H9 (cell line): ENCODE results near the gene CDC14A. TPM values are rescaled to one million over a fixed set of nuclear protein-coding genes. Genes with fewer than 3 reads are reported as not detected.

Experiments used
- DNase-seq: peaks from one replicate; pipeline ENCODE4 v3.0.0-alpha.2; 2017
- H2AFZ ChIP-seq: one replicate; pipeline ENCODE4 v1.6.1; 2013; ENCODE audit warnings: mild to moderate bottlenecking, low read length, control low read depth, moderate library complexity
- H2AK5ac ChIP-seq: 2 replicates; pipeline ENCODE4 v1.6.1; 2013; ENCODE audit warnings: low read length, control low read depth, mixed read lengths; ENCODE audit not compliant: insufficient read length
- H2BK120ac ChIP-seq: one replicate; pipeline ENCODE4 v1.6.1; 2013; ENCODE audit warnings: low read depth, mild to moderate bottlenecking, low read length, control low read depth, inconsistent platforms; ENCODE audit not compliant: poor library complexity, severe bottlenecking
- H2BK12ac ChIP-seq: 2 replicates; pipeline ENCODE4 v1.6.1; 2013; ENCODE audit warnings: low read length, control low read depth, mixed read lengths, low read depth; ENCODE audit not compliant: insufficient read length
- H2BK15ac ChIP-seq: 2 replicates; pipeline ENCODE4 v1.6.1; 2013; ENCODE audit warnings: low read depth, low read length, control low read depth
- H2BK20ac ChIP-seq: one replicate; pipeline ENCODE4 v1.6.1; 2013; ENCODE audit warnings: low read depth, mild to moderate bottlenecking, low read length, control low read depth, inconsistent platforms; ENCODE audit not compliant: poor library complexity, severe bottlenecking
- H2BK5ac ChIP-seq: 2 replicates; pipeline ENCODE4 v1.6.1; 2013; ENCODE audit warnings: low read length, control low read depth, mixed read lengths; ENCODE audit not compliant: insufficient read length
- H3K14ac ChIP-seq: 2 replicates; pipeline ENCODE4 v1.6.1; 2013; ENCODE audit warnings: low read length, control low read depth; ENCODE audit not compliant: insufficient read depth
- H3K18ac ChIP-seq: 2 replicates; pipeline ENCODE4 v1.6.1; 2013; ENCODE audit warnings: low read depth, mild to moderate bottlenecking, mixed read lengths, low read length, control low read depth; ENCODE audit not compliant: insufficient read length
- H3K23ac ChIP-seq: 2 replicates; pipeline ENCODE4 v1.6.1; 2013; ENCODE audit warnings: low read length, control low read depth, mixed read lengths, low read depth; ENCODE audit not compliant: insufficient read length
- H3K23me2 ChIP-seq: 2 replicates; pipeline ENCODE4 v1.6.1; 2013; ENCODE audit warnings: low read depth, mild to moderate bottlenecking, mixed read lengths, low read length, control low read depth; ENCODE audit not compliant: insufficient read length, poor library complexity, severe bottlenecking
- H3K27ac ChIP-seq: 2 replicates; pipeline ENCODE4 v1.5.1; 2013; ENCODE audit warnings: low read length, control low read depth, mixed read lengths, low read depth; ENCODE audit not compliant: insufficient read length
- H3K27me3 ChIP-seq: 2 replicates; pipeline ENCODE4 v1.6.1; 2013; ENCODE audit warnings: low read length, control low read depth, inconsistent platforms; ENCODE audit not compliant: insufficient read depth
- H3K4ac ChIP-seq: 2 replicates; pipeline ENCODE4 v1.6.1; 2013; ENCODE audit warnings: low read depth, mild to moderate bottlenecking, control low read depth, inconsistent platforms, low read length, moderate library complexity
- H3K4me1 ChIP-seq: 2 replicates; pipeline ENCODE4 v1.6.1; 2013; ENCODE audit warnings: low read length, control low read depth, inconsistent platforms; ENCODE audit not compliant: insufficient read depth
- H3K4me2 ChIP-seq: 2 replicates; pipeline ENCODE4 v1.6.1; 2013; ENCODE audit warnings: low read length, control low read depth, mixed read lengths; ENCODE audit not compliant: insufficient read length, insufficient read depth
- H3K56ac ChIP-seq: 2 replicates; pipeline ENCODE4 v1.6.1; 2013; ENCODE audit warnings: low read depth, mild to moderate bottlenecking, mixed read lengths, low read length, control low read depth; ENCODE audit not compliant: insufficient read length
- H3K79me1 ChIP-seq: 2 replicates; pipeline ENCODE4 v1.6.1; 2013; ENCODE audit warnings: low read depth, mild to moderate bottlenecking, moderate library complexity, low read length, control low read depth, inconsistent platforms; ENCODE audit not compliant: insufficient read depth, poor library complexity, severe bottlenecking
- H3K79me2 ChIP-seq: 2 replicates; pipeline ENCODE4 v1.6.1; 2013; ENCODE audit warnings: low read length, control low read depth, inconsistent platforms; ENCODE audit not compliant: insufficient read depth
- H3K9ac ChIP-seq: 2 replicates; pipeline ENCODE4 v1.6.1; 2013; ENCODE audit warnings: low read length, control low read depth, mixed read lengths; ENCODE audit not compliant: insufficient read length; ENCODE audit errors: extremely low read depth
- H3K9me3 ChIP-seq: one replicate; pipeline ENCODE4 v1.6.1; 2013; ENCODE audit warnings: low read depth, low read length, inconsistent platforms; ENCODE audit not compliant: control insufficient read depth
- H3T11ph ChIP-seq: one replicate; pipeline ENCODE4 v1.6.1; 2013; ENCODE audit warnings: mild to moderate bottlenecking, low read length, control low read depth, inconsistent platforms
- H4K20me1 ChIP-seq: one replicate; pipeline ENCODE4 v1.6.1; 2013; ENCODE audit not compliant: control insufficient read depth, insufficient read length, insufficient read depth
- H4K5ac ChIP-seq: 2 replicates; pipeline ENCODE4 v1.6.1; 2013; ENCODE audit warnings: low read depth, mild to moderate bottlenecking, mixed read lengths, low read length, control low read depth; ENCODE audit not compliant: insufficient read length
- H4K8ac ChIP-seq: replicated peaks from 2 replicates; pipeline ENCODE4 v1.6.1; 2013; ENCODE audit warnings: low read length, control low read depth, mixed read lengths, low read depth; ENCODE audit not compliant: insufficient read length
- H4K91ac ChIP-seq: 2 replicates; pipeline ENCODE4 v1.6.1; 2013; ENCODE audit warnings: low read depth, mild to moderate bottlenecking, moderate library complexity, mixed read lengths, low read length, control low read depth; ENCODE audit not compliant: insufficient read length
- H3K27ac Mint-ChIP-seq, 3 experiments: 2 replicates in 2 of 3; 3 replicates in 1 of 3; pipeline ENCODE4 v1.8.0; 2020 to 2021; ENCODE audit warnings: mixed read lengths in 3 of 3, mild to moderate bottlenecking in 1 of 3, moderate library complexity in 1 of 3
- H3K27me3 Mint-ChIP-seq: 2 replicates; pipeline ENCODE4 v1.8.0; 2021; ENCODE audit warnings: low read depth, mild to moderate bottlenecking, moderate library complexity, mixed read lengths
- H3K36me3 Mint-ChIP-seq, 3 experiments: 2 replicates in 2 of 3; 3 replicates in 1 of 3; pipeline ENCODE4 v1.8.0; 2020 to 2021; ENCODE audit warnings: low read depth in 3 of 3, mixed read lengths in 3 of 3; ENCODE audit not compliant: insufficient read depth in 1 of 3
- H3K4me1 Mint-ChIP-seq, 2 experiments: 2 replicates each; pipeline ENCODE4 v1.8.0; 2020; ENCODE audit warnings: mixed read lengths in 2 of 2
- H3K4me3 Mint-ChIP-seq, 2 experiments: 2 replicates in 1 of 2; 3 replicates in 1 of 2; pipeline ENCODE4 v1.8.0; 2020 to 2021; ENCODE audit warnings: mild to moderate bottlenecking in 2 of 2, mixed read lengths in 2 of 2, moderate library complexity in 1 of 2
- H3K9me3 Mint-ChIP-seq, 2 experiments: 2 replicates in 1 of 2; 3 replicates in 1 of 2; pipeline ENCODE4 v1.8.0; 2020; ENCODE audit warnings: mild to moderate bottlenecking in 2 of 2, mixed read lengths in 2 of 2, moderate library complexity in 1 of 2
- WGBS: extraction: QIAGEN DNeasy Blood & Tissue Kit; methylation state at CpG from one replicate; pipeline ENCODE4 v1.1.7; 2013; ENCODE audit warnings: missing lambda C conversion rate, low lambda C conversion rate, mixed read lengths; ENCODE audit not compliant: insufficient read length; ENCODE audit errors: extremely low coverage; 5-methylcytosine and 5-hydroxymethylcytosine counted together
- total RNA-seq: library from RNA; stranded (reverse); gene quantifications from 2 replicates; pipeline ENCODE4 v1.2.1, GENCODE V29; 2021
- TF ChIP-seq, protein P1 (sequence below): fragments of 200-600 bp; sonication (generic); conservative IDR thresholded peaks from 3 replicates; pipeline ENCODE4 v1.8.0; 2021; ENCODE audit warnings: antibody characterized with exemption, mild to moderate bottlenecking

CDC14A gene
- total RNA-seq, 1 experiment from 2014 or later, result 8.9 TPM

GRCh38 chr1:100392756-100393155 is 40.5 kb downstream of the CDC14A start:
- Histone ChIP-seq H3K79me1 (peaks cover 5% of the 10 kb centered on the region), H3K9ac (no peak overlapping the region), H2AFZ (no peak overlapping the region), H4K5ac (no peak overlapping the region), H3K4me2 (no peak overlapping the region), H3K18ac (no peak overlapping the region), H4K91ac (no peak overlapping the region), H3K27ac (no peak overlapping the region), H2BK5ac (no peak overlapping the region), H3K27me3 (no peaks in the 10 kb centered on the region), H3K23ac (no peak overlapping the region), H3K79me2 (no peaks in the 10 kb centered on the region), H3K4ac (no peak overlapping the region), H3K23me2 (no peaks in the 10 kb centered on the region), H4K20me1 (no peaks in the 10 kb centered on the region), H2BK20ac (no peak overlapping the region), H3K56ac (no peak overlapping the region), H2AK5ac (no peak overlapping the region), H2BK120ac (no peak overlapping the region), H2BK12ac (no peak overlapping the region), H3K14ac (no peak overlapping the region), H2BK15ac (no peak overlapping the region), H3K9me3 (no peaks in the 10 kb centered on the region), H3K4me1 (no peaks in the 10 kb centered on the region; the same call in 1 of the 2 replicates), H3T11ph (no peak overlapping the region), H4K8ac (no peak overlapping the region)
- no peak for DNase-seq
- no peak overlapping the region for H3K4me3 Mint-ChIP-seq
- H3K9me3 Mint-ChIP-seq, result no peaks in the 10 kb centered on the region
- H3K36me3 Mint-ChIP-seq, result peaks cover 0 to 5% (median 0%) of the 10 kb centered on the region in 3 experiments; a peak in 2 of 7 replicates
- peaks cover 4 to 6% of the 10 kb centered on the region in 2 experiments for H3K4me1 Mint-ChIP-seq
- no CpG with 5 or more reads among the region's 5 CpGs for WGBS
- TF ChIP-seq, protein P1, sequence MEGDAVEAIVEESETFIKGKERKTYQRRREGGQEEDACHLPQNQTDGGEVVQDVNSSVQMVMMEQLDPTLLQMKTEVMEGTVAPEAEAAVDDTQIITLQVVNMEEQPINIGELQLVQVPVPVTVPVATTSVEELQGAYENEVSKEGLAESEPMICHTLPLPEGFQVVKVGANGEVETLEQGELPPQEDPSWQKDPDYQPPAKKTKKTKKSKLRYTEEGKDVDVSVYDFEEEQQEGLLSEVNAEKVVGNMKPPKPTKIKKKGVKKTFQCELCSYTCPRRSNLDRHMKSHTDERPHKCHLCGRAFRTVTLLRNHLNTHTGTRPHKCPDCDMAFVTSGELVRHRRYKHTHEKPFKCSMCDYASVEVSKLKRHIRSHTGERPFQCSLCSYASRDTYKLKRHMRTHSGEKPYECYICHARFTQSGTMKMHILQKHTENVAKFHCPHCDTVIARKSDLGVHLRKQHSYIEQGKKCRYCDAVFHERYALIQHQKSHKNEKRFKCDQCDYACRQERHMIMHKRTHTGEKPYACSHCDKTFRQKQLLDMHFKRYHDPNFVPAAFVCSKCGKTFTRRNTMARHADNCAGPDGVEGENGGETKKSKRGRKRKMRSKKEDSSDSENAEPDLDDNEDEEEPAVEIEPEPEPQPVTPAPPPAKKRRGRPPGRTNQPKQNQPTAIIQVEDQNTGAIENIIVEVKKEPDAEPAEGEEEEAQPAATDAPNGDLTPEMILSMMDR, result no peak
- no peaks in the 10 kb centered on the region for H3K27me3 Mint-ChIP-seq
- H3K27ac Mint-ChIP-seq, result no peak overlapping the region
